ENCODE results near the gene PPP1R1A. TPM values are rescaled to one million over a fixed set of nuclear protein-coding genes. Genes with fewer than 3 reads are reported as not detected.
A peak's percentile ranks its signal among the peaks of the same experiment; 100 is the strongest.

The PPP1R1A gene
- total and polyA plus RNA-seq, 9 of the 15 experiments (the other 6 are each of a cell fraction or from before 2014, with no cell fraction given), result not detected

DNA sequence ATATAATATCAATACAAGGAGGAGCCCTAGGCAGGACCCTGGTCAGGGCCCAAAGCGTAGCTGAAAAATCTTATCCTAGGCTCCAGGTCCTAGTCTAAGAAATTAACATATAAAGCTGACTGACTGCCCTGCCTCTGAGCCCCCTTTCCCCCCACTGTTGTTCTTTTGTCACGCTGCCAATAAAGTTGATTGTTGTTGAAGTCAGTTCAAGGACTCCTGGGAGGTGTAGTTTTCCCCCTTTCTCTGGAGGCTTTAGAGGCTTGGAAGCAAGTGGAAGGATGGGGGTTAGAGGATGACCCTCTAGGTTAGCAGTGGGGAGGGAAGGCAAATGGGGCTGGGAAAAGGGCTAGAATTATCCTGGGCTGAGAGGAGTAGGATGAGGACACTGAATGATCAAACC is 3.2 kb downstream of the PPP1R1A start:
- BruUV-seq (replicated peaks), result no TSS peak
- intact Hi-C loops (cut with micrococcal nuclease), result no loop called here
- no peak overlapping the region for H3K4me3 ChIP-seq
- ChIA-PET POLR2A (no interaction called here), CTCF (ENCODE audit: low intra/inter-chr PET ratio) (no interaction called here)
- H3K36me3 ChIP-seq (ENCODE audit: control insufficient read depth, insufficient read depth, low read length), result no peaks in the 10 kb centered on the region
- ATAC-seq, result no peak; the same call in 2 of the 3 replicates
- peaks cover 38 to 62% of the 10 kb centered on the region in 2 experiments for H3K27me3 ChIP-seq (ENCODE audit: control insufficient read depth in 2 of 2, insufficient read depth in 2 of 2, low read length in 2 of 2)
- no peak overlapping the region for H2AFZ ChIP-seq (ENCODE audit: low read depth, low read length)
- no peak for DNase-seq (ENCODE audit: extremely low read depth in 1 of 4, low spot score in 3 of 4)
- H3K9me3 ChIP-seq (replicated peaks; ENCODE audit: control insufficient read depth, insufficient read depth, low read depth, low read length), result no peaks in the 10 kb centered on the region
- no peaks in the 10 kb centered on the region for H3K79me2 ChIP-seq (ENCODE audit: control insufficient read depth, insufficient read depth, low read length)
- H3K9ac ChIP-seq (ENCODE audit: insufficient read depth in 1 of 2, low read depth in 2 of 2, low read length in 2 of 2), result no peak overlapping the region
- peaks cover 0 to 9% of the 10 kb centered on the region in 2 experiments; a peak in 1 of 5 replicates for H3K4me1 ChIP-seq (replicated peaks in 1 of 2; ENCODE audit: control insufficient read depth in 2 of 2, insufficient read depth in 2 of 2, low read length in 2 of 2)
- FAIRE-seq, result no peak
- in situ Hi-C loops (cut with MboI), result no loop called here
- no peak overlapping the region for H3K4me2 ChIP-seq (ENCODE audit: insufficient read depth, low read length)
- peaks cover 14% of the 10 kb centered on the region; the same call in 1 of the 2 replicates for H4K20me1 ChIP-seq (replicated peaks; ENCODE audit: control insufficient read depth, insufficient read depth, low read length)
- WGBS (ENCODE audit: insufficient coverage, low coverage, missing lambda C conversion rate), result 0% methylated on average over 2 of the region's 2 CpGs
- no peaks in the 10 kb centered on the region for H3K9me1 ChIP-seq (ENCODE audit: control insufficient read depth, insufficient read depth, low read length)
- no peak overlapping the region for H3K27ac ChIP-seq (ENCODE audit: extremely low read depth, low read depth, low read length)
- TF ChIP-seq HCFC1 (IDR thresholded peaks at IDR 0.05; ENCODE audit: low read depth, low read length) (peak; percentile 81), STAT5B (CRISPR knock-in tag; IDR thresholded peaks at IDR 0.05) (no peak), SREBF2 (CRISPR knock-in tag; IDR thresholded peaks at IDR 0.05) (no peak), ZNF143 (CRISPR knock-in tag; IDR thresholded peaks at IDR 0.05) (peak; percentile 75), MEF2A (IDR thresholded peaks at IDR 0.05; ENCODE audit: control insufficient read depth, low read depth, low read length) (no peak), SIX5 (IDR thresholded peaks at IDR 0.05; ENCODE audit: borderline replicate concordance in 1 of 2, insufficient read depth in 1 of 2, low read depth in 1 of 2, low read length in 2 of 2) (peak; percentile 65 to 67), ZKSCAN1 (IDR thresholded peaks at IDR 0.05; ENCODE audit: low read depth, low read length) (0 out of 2 replicates have a peak, but pooled peaks have one; percentile 14), OTX1 (CRISPR knock-in tag; IDR thresholded peaks at IDR 0.05) (no peak)
- TF ChIP-seq, protein P1, sequence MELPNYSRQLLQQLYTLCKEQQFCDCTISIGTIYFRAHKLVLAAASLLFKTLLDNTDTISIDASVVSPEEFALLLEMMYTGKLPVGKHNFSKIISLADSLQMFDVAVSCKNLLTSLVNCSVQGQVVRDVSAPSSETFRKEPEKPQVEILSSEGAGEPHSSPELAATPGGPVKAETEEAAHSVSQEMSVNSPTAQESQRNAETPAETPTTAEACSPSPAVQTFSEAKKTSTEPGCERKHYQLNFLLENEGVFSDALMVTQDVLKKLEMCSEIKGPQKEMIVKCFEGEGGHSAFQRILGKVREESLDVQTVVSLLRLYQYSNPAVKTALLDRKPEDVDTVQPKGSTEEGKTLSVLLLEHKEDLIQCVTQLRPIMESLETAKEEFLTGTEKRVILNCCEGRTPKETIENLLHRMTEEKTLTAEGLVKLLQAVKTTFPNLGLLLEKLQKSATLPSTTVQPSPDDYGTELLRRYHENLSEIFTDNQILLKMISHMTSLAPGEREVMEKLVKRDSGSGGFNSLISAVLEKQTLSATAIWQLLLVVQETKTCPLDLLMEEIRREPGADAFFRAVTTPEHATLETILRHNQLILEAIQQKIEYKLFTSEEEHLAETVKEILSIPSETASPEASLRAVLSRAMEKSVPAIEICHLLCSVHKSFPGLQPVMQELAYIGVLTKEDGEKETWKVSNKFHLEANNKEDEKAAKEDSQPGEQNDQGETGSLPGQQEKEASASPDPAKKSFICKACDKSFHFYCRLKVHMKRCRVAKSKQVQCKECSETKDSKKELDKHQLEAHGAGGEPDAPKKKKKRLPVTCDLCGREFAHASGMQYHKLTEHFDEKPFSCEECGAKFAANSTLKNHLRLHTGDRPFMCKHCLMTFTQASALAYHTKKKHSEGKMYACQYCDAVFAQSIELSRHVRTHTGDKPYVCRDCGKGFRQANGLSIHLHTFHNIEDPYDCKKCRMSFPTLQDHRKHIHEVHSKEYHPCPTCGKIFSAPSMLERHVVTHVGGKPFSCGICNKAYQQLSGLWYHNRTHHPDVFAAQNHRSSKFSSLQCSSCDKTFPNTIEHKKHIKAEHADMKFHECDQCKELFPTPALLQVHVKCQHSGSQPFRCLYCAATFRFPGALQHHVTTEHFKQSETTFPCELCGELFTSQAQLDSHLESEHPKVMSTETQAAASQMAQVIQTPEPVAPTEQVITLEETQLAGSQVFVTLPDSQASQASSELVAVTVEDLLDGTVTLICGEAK (IDR thresholded peaks at IDR 0.05), result peak; percentile 98
- TF ChIP-seq, protein P1 (CRISPR knock-in tag; IDR thresholded peaks at IDR 0.05), result peak; percentile 98
- TF ChIP-seq, protein P2, sequence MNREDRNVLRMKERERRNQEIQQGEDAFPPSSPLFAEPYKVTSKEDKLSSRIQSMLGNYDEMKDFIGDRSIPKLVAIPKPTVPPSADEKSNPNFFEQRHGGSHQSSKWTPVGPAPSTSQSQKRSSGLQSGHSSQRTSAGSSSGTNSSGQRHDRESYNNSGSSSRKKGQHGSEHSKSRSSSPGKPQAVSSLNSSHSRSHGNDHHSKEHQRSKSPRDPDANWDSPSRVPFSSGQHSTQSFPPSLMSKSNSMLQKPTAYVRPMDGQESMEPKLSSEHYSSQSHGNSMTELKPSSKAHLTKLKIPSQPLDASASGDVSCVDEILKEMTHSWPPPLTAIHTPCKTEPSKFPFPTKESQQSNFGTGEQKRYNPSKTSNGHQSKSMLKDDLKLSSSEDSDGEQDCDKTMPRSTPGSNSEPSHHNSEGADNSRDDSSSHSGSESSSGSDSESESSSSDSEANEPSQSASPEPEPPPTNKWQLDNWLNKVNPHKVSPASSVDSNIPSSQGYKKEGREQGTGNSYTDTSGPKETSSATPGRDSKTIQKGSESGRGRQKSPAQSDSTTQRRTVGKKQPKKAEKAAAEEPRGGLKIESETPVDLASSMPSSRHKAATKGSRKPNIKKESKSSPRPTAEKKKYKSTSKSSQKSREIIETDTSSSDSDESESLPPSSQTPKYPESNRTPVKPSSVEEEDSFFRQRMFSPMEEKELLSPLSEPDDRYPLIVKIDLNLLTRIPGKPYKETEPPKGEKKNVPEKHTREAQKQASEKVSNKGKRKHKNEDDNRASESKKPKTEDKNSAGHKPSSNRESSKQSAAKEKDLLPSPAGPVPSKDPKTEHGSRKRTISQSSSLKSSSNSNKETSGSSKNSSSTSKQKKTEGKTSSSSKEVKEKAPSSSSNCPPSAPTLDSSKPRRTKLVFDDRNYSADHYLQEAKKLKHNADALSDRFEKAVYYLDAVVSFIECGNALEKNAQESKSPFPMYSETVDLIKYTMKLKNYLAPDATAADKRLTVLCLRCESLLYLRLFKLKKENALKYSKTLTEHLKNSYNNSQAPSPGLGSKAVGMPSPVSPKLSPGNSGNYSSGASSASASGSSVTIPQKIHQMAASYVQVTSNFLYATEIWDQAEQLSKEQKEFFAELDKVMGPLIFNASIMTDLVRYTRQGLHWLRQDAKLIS (CRISPR knock-in tag; IDR thresholded peaks at IDR 0.05), result no peak
